ENCODE data around the gene RAX2. TPM values are rescaled to one million over a fixed set of nuclear protein-coding genes. Genes with fewer than 3 reads are reported as not detected.

The RAX2 gene
- total RNA-seq, 1 experiment from 2014 or later, result not detected

DNA sequence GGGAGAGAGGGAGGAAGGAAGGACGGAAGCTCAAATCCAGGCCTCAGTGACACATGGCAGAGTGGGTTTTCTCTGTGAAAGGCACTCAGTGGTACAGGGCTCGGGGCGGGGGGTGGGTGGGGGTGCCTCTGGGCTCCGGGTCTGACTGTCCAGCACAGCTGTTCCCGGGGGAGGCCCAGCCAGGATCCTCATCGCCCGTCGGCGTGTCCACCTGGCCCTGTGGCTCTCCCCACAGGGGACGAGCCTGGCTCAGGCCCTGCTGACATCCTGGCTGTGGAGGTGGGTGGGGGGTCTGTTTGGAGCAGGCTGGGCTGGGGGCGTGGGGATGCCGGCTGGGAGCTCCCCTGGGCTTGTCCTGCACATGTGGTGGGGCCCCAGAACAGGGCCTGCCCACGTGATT is 32.4 kb upstream of the RAX2 start:
- Histone ChIP-seq H3K27ac (ENCODE audit: low read depth, low read length) (no peak overlapping the region), H3K9ac (ENCODE audit: low read length) (no peak overlapping the region), H3K4me2 (ENCODE audit: low read length) (no peak overlapping the region), H3K9me2 (ENCODE audit: insufficient read depth) (no peaks in the 10 kb centered on the region), H3K27me3 (ENCODE audit: insufficient read depth, low read length) (no peaks in the 10 kb centered on the region), H3K9me3 (ENCODE audit: control insufficient read depth in 1 of 2, insufficient read depth in 1 of 2, low read depth in 1 of 2, low read length in 2 of 2) (peaks cover 0 to 5% of the 10 kb centered on the region in 2 experiments; a peak in 2 of 4 replicates), H3K4me3 (replicated peaks in 1 of 2; ENCODE audit: low read depth in 1 of 2, low read length in 2 of 2) (no peak overlapping the region), H4K20me1 (ENCODE audit: insufficient read depth) (no peaks in the 10 kb centered on the region), H2AFZ (ENCODE audit: low read depth, low read length, poor library complexity, severe bottlenecking) (no peak overlapping the region), H3K79me2 (ENCODE audit: insufficient read depth, low read length) (no peaks in the 10 kb centered on the region), H3K4me1 (ENCODE audit: control insufficient read depth in 1 of 2, insufficient read depth in 2 of 2, low read length in 2 of 2) (no peaks in the 10 kb centered on the region), H3K36me3 (ENCODE audit: control insufficient read depth in 1 of 2, insufficient read depth in 2 of 2, low read length in 2 of 2) (no peaks in the 10 kb centered on the region)
- ChIA-PET POLR2A (no interaction called here), RAD21 (ENCODE audit: low non-redundant PET in 1 of 2, low total read pairs in 2 of 2, uncharacterized antibody in 2 of 2, unreplicated experiment in 2 of 2) (no interaction called here), CTCF (no interaction called here)
- no peak for TF ChIP-seq ZNF274 (IDR thresholded peaks at IDR 0.05; ENCODE audit: low read depth, low read length)
- TF ChIP-seq, protein P1, sequence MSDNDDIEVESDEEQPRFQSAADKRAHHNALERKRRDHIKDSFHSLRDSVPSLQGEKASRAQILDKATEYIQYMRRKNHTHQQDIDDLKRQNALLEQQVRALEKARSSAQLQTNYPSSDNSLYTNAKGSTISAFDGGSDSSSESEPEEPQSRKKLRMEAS (IDR thresholded peaks at IDR 0.05), result no peak
- TF ChIP-seq CBX3 (IDR thresholded peaks at IDR 0.05; ENCODE audit: low read depth), result no peak
- no peak for TF ChIP-seq SRF (IDR thresholded peaks at IDR 0.05; ENCODE audit: low read depth)
- TF ChIP-seq, protein P2, sequence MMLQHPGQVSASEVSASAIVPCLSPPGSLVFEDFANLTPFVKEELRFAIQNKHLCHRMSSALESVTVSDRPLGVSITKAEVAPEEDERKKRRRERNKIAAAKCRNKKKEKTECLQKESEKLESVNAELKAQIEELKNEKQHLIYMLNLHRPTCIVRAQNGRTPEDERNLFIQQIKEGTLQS (IDR thresholded peaks at IDR 0.05), result no peak
- TF ChIP-seq JUND (IDR thresholded peaks at IDR 0.05), result no peak
- no peak for TF ChIP-seq RAD21 (IDR thresholded peaks at IDR 0.05; ENCODE audit: low read depth)
- TF ChIP-seq FOSL1 (IDR thresholded peaks at IDR 0.05; ENCODE audit: low read depth), result no peak
- TF ChIP-seq POLR2AphosphoS5 (IDR thresholded peaks at IDR 0.05; ENCODE audit: low read depth, low read length), result no peak
- no peak for TF ChIP-seq SP1 (IDR thresholded peaks at IDR 0.05; ENCODE audit: low read depth)
- TF ChIP-seq, protein P3, sequence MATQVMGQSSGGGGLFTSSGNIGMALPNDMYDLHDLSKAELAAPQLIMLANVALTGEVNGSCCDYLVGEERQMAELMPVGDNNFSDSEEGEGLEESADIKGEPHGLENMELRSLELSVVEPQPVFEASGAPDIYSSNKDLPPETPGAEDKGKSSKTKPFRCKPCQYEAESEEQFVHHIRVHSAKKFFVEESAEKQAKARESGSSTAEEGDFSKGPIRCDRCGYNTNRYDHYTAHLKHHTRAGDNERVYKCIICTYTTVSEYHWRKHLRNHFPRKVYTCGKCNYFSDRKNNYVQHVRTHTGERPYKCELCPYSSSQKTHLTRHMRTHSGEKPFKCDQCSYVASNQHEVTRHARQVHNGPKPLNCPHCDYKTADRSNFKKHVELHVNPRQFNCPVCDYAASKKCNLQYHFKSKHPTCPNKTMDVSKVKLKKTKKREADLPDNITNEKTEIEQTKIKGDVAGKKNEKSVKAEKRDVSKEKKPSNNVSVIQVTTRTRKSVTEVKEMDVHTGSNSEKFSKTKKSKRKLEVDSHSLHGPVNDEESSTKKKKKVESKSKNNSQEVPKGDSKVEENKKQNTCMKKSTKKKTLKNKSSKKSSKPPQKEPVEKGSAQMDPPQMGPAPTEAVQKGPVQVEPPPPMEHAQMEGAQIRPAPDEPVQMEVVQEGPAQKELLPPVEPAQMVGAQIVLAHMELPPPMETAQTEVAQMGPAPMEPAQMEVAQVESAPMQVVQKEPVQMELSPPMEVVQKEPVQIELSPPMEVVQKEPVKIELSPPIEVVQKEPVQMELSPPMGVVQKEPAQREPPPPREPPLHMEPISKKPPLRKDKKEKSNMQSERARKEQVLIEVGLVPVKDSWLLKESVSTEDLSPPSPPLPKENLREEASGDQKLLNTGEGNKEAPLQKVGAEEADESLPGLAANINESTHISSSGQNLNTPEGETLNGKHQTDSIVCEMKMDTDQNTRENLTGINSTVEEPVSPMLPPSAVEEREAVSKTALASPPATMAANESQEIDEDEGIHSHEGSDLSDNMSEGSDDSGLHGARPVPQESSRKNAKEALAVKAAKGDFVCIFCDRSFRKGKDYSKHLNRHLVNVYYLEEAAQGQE (IDR thresholded peaks at IDR 0.05; ENCODE audit: low read depth), result no peak
- TF ChIP-seq, protein P4, sequence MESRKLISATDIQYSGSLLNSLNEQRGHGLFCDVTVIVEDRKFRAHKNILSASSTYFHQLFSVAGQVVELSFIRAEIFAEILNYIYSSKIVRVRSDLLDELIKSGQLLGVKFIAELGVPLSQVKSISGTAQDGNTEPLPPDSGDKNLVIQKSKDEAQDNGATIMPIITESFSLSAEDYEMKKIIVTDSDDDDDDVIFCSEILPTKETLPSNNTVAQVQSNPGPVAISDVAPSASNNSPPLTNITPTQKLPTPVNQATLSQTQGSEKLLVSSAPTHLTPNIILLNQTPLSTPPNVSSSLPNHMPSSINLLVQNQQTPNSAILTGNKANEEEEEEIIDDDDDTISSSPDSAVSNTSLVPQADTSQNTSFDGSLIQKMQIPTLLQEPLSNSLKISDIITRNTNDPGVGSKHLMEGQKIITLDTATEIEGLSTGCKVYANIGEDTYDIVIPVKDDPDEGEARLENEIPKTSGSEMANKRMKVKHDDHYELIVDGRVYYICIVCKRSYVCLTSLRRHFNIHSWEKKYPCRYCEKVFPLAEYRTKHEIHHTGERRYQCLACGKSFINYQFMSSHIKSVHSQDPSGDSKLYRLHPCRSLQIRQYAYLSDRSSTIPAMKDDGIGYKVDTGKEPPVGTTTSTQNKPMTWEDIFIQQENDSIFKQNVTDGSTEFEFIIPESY (IDR thresholded peaks at IDR 0.05; ENCODE audit: extremely low read depth, insufficient replicate concordance, low read length), result no peak
- TF ChIP-seq CEBPB (IDR thresholded peaks at IDR 0.05; ENCODE audit: low read depth), result no peak
- TF ChIP-seq EZH2 (IDR thresholded peaks at IDR 0.05), result no peak
- TF ChIP-seq POLR2A (IDR thresholded peaks at IDR 0.05; ENCODE audit: borderline replicate concordance, extremely low read depth, insufficient read depth, insufficient read length), result no peak
- no peak for TF ChIP-seq EGR1 (IDR thresholded peaks at IDR 0.05; ENCODE audit: low read depth)
- no peak for TF ChIP-seq EZH2phosphoT487 (IDR thresholded peaks at IDR 0.05; ENCODE audit: borderline replicate concordance)
- DNase-seq (ENCODE audit: low read depth, low spot score) (no peak), ATAC-seq (no peak)
- no TSS peak for BruUV-seq (replicated peaks)
- intact Hi-C loops (cut with micrococcal nuclease), result no loop called here

Measured in HCT116 (cell line).